ENCODE measurements around the gene SMARCB1.

GRCh38 chr22:23857606-23858483 lies 71.1 kb downstream of the SMARCB1 start, which contains the start of gene SLC2A11:
- TF ChIP-seq CTCF (IDR thresholded peaks at IDR 0.05 in 8 of 11, conservative IDR thresholded peaks at IDR 0.05 in 3 of 11), result peak in 8 of 11 experiments; percentile 17 to 64 (median 49)
- TF ChIP-seq POLR2A (IDR thresholded peaks at IDR 0.05), result peak; percentile 18 to 82 (median 72)
- TF ChIP-seq POLR2AphosphoS5 (IDR thresholded peaks at IDR 0.05), result peak; percentile 98 to 99 (median 99)
